Measurements from ENCODE around the gene ARPC5L.

GRCh38 chr9:124868511-124869465 is 6.9 kb downstream of the ARPC5L start:
- TF ChIP-seq CTCF (IDR thresholded peaks at IDR 0.05; ENCODE audit: poor library complexity) (peak; percentile 21), EZH2 (IDR thresholded peaks at IDR 0.05; ENCODE audit: borderline replicate concordance) (no peak), EZH2phosphoT487 (IDR thresholded peaks at IDR 0.05; ENCODE audit: low read depth, severe bottlenecking, unreplicated experiment) (no peak)
